HL-60 (cell line): ENCODE data around the gene METAP2.

Experiments used
- POLR2AphosphoS5 ChIP-seq: IDR thresholded peaks from 2 replicates; pipeline ENCODE4 v1.6.1; 2012; ENCODE audit warnings: low read depth
- TF ChIP-seq, protein P1 (sequence below): IDR thresholded peaks from one replicate; pipeline ENCODE4 v1.5.1; 2011; ENCODE audit warnings: low read length, control low read depth, inconsistent platforms; ENCODE audit not compliant: insufficient read depth
- TF ChIP-seq, protein P2 (sequence below): IDR thresholded peaks from 2 replicates; pipeline ENCODE4 v1.6.1; 2012; ENCODE audit warnings: low read depth; ENCODE audit not compliant: insufficient replicate concordance

DNA sequence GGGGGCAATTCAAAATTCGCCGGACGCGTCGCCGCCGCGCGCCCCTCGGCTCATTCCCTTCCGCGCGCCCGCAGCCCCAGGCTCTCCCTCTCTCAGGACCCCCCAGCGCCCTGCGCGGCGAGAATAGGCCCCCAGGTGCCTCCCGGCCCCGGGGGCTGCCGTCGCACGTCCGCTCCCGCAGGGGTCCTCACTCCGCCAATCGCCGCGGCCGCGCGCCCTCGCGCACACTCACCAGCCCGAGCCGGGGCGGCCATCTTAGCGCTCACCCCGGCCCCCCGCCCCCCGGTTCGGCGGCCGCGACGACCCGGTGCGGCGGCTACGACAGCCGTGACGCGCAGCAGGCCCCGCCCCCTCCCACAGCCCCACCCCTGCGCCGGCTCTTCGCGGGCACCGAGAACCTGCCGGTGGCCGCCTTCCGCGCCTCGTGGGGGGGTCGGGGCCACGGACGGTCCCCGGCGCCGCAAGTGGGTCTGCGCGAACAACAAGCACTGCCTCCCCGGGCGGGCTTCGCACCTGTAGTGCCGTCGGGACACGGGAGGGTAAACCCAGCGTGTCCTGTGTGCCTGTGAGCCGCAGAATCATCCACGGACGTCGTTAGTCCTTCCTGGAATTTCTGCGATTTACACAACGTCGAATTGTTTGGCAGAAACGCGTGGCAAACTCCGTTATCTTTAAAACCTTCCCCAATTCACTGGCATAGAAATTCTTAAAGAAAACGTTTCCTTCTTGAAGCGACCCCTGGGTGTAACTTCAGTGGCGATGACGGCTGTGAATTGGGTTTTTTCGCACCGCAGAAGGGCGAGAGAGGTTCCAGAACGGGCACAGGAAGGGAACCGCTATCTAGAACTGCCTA is 74.8 kb downstream of the METAP2 start:
- TF ChIP-seq, protein P1, sequence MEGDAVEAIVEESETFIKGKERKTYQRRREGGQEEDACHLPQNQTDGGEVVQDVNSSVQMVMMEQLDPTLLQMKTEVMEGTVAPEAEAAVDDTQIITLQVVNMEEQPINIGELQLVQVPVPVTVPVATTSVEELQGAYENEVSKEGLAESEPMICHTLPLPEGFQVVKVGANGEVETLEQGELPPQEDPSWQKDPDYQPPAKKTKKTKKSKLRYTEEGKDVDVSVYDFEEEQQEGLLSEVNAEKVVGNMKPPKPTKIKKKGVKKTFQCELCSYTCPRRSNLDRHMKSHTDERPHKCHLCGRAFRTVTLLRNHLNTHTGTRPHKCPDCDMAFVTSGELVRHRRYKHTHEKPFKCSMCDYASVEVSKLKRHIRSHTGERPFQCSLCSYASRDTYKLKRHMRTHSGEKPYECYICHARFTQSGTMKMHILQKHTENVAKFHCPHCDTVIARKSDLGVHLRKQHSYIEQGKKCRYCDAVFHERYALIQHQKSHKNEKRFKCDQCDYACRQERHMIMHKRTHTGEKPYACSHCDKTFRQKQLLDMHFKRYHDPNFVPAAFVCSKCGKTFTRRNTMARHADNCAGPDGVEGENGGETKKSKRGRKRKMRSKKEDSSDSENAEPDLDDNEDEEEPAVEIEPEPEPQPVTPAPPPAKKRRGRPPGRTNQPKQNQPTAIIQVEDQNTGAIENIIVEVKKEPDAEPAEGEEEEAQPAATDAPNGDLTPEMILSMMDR = no peak
- no peak for TF ChIP-seq POLR2AphosphoS5
- TF ChIP-seq, protein P2, sequence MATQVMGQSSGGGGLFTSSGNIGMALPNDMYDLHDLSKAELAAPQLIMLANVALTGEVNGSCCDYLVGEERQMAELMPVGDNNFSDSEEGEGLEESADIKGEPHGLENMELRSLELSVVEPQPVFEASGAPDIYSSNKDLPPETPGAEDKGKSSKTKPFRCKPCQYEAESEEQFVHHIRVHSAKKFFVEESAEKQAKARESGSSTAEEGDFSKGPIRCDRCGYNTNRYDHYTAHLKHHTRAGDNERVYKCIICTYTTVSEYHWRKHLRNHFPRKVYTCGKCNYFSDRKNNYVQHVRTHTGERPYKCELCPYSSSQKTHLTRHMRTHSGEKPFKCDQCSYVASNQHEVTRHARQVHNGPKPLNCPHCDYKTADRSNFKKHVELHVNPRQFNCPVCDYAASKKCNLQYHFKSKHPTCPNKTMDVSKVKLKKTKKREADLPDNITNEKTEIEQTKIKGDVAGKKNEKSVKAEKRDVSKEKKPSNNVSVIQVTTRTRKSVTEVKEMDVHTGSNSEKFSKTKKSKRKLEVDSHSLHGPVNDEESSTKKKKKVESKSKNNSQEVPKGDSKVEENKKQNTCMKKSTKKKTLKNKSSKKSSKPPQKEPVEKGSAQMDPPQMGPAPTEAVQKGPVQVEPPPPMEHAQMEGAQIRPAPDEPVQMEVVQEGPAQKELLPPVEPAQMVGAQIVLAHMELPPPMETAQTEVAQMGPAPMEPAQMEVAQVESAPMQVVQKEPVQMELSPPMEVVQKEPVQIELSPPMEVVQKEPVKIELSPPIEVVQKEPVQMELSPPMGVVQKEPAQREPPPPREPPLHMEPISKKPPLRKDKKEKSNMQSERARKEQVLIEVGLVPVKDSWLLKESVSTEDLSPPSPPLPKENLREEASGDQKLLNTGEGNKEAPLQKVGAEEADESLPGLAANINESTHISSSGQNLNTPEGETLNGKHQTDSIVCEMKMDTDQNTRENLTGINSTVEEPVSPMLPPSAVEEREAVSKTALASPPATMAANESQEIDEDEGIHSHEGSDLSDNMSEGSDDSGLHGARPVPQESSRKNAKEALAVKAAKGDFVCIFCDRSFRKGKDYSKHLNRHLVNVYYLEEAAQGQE = peak; percentile 39
